ENCODE data around the gene LGALS7. TPM values are rescaled to one million over a fixed set of nuclear protein-coding genes. Genes with fewer than 3 reads are reported as not detected.

Gene LGALS7
- total RNA-seq, 4 donors from 2014 or later, result not detected

DNA sequence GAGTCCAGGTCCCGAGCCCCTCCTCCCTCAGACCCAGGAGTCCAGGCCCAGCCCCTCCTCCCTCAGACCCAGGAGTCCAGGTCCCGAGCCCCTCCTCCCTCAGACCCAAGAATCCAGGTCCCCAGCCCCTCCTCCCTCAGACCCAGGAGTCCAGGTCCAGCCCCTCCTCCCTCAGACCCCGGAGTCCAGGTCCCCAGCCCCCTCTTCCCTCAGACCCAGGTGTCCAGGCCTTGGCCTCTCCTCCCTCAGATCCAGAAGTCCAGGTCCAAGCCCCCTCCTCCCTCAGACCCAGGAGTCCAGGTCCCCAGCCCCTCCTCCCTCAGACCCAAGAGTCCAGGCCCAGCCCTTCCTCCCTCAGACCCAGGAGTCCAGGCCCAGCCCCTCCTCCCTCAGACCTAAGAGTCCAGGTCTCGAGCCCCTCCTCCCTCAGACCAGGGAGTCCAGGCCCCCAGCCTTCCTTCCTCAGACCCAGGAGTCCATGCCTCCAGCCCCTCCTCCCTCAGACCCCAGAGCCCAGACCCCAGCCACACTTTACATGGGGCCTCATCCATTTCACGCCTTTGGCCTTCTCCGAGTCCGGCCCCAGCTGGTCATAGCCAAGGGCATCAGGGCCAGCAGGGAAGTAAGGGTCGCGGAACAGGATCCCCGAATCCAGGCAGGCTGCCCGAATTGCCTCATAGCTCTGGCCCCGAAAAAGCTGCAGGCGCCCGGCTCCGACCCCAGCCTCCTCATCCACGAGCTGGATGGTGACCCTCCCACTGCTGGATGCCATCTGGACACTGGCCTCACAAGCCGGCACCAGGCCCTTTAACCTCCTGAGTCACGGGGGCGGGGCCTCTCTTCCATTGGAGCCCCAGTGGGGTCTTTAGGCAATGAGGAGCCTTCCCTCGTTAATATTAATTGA, 29.7 kb downstream of the LGALS7 start:
- WGBS, 2 donors, result 54 to 60% methylated on average over 18 to 19 of the region's 20 CpGs
- Histone ChIP-seq H3K27me3 (no peaks in the 10 kb centered on the region), H3K36me3 (no peaks in the 10 kb centered on the region), H3K4me3 (no peak overlapping the region), H3K27ac (no peak overlapping the region), H3K4me1 (peaks cover 0 to 6% (median 0%) of the 10 kb centered on the region in 4 donors), H3K9me3 (no peaks in the 10 kb centered on the region)
- TF ChIP-seq, protein P1, sequence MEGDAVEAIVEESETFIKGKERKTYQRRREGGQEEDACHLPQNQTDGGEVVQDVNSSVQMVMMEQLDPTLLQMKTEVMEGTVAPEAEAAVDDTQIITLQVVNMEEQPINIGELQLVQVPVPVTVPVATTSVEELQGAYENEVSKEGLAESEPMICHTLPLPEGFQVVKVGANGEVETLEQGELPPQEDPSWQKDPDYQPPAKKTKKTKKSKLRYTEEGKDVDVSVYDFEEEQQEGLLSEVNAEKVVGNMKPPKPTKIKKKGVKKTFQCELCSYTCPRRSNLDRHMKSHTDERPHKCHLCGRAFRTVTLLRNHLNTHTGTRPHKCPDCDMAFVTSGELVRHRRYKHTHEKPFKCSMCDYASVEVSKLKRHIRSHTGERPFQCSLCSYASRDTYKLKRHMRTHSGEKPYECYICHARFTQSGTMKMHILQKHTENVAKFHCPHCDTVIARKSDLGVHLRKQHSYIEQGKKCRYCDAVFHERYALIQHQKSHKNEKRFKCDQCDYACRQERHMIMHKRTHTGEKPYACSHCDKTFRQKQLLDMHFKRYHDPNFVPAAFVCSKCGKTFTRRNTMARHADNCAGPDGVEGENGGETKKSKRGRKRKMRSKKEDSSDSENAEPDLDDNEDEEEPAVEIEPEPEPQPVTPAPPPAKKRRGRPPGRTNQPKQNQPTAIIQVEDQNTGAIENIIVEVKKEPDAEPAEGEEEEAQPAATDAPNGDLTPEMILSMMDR (IDR thresholded peaks at IDR 0.05), result no peak
- TF ChIP-seq EP300 (IDR thresholded peaks at IDR 0.05), result no peak
- TF ChIP-seq POLR2A (IDR thresholded peaks at IDR 0.05), result no peak
- DNase-seq (ENCODE audit: low spot score in 2 of 2), result no peak

DNA sequence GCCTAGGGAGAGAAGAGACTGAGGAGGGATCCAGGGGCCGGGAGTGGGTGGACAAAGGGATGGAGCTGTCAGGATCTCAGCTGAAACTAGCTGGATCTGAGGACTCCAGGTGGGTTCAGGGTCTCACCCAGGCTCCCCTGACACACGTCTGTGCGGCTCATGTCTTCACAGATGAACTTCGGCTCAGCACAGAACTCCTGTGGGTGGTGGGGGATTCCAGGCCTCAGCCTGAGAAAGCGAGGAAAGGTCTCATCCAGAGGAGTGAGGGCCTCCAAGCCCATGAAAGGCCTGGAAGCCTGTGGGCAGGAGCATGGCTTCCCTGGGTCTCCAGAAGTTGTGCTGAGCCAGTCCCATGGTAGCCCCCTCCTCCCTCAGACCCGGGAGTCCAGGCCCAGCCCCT, 30.4 kb downstream of the LGALS7 start:
- DNase-seq (ENCODE audit: low spot score in 2 of 2), result no peak
- H3K36me3 ChIP-seq, result no peaks in the 10 kb centered on the region
- H3K9me3 ChIP-seq, result no peaks in the 10 kb centered on the region
- no peak overlapping the region for H3K27ac ChIP-seq
- no peak overlapping the region for H3K4me3 ChIP-seq
- no peak for TF ChIP-seq EP300 (IDR thresholded peaks at IDR 0.05)
- TF ChIP-seq POLR2A (IDR thresholded peaks at IDR 0.05), result no peak
- TF ChIP-seq, protein P1 (IDR thresholded peaks at IDR 0.05), result no peak
- 84 to 88% methylated on average over 5 of the region's 6 CpGs for WGBS, 2 donors
- H3K27me3 ChIP-seq, result no peaks in the 10 kb centered on the region
- peaks cover 0 to 6% (median 0%) of the 10 kb centered on the region in 4 donors for H3K4me1 ChIP-seq

DNA sequence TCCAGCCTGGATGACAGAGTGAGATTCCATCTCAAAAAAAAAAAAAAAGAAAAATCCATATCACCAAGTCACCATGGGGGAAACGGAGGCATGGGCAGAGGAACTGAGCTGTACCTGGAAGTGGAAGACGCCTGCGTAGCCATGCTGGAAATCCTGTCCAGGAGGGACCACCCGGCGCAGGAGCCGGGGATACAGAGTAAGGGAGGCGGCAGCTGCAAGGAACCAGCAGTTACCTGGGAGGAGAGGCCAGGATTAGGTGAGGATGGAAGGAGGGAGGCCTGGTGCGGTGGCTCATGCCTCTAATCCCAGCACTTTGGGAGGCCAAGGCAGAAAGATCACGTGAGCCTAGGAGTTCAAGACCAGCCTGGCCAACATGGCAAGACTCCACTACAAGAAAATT, 31.0 kb downstream of the LGALS7 start:
- WGBS, 2 donors, result 95% methylated on average over 9 of the region's 9 CpGs
- Histone ChIP-seq H3K4me1 (peaks cover 0 to 6% (median 0%) of the 10 kb centered on the region in 4 donors), H3K27ac (no peak overlapping the region), H3K27me3 (no peaks in the 10 kb centered on the region), H3K4me3 (no peak overlapping the region), H3K9me3 (no peaks in the 10 kb centered on the region), H3K36me3 (no peaks in the 10 kb centered on the region)
- no peak for DNase-seq (ENCODE audit: low spot score in 2 of 2)
- TF ChIP-seq, protein P1 (IDR thresholded peaks at IDR 0.05), result no peak
- no peak for TF ChIP-seq POLR2A (IDR thresholded peaks at IDR 0.05)
- TF ChIP-seq EP300 (IDR thresholded peaks at IDR 0.05), result no peak

DNA sequence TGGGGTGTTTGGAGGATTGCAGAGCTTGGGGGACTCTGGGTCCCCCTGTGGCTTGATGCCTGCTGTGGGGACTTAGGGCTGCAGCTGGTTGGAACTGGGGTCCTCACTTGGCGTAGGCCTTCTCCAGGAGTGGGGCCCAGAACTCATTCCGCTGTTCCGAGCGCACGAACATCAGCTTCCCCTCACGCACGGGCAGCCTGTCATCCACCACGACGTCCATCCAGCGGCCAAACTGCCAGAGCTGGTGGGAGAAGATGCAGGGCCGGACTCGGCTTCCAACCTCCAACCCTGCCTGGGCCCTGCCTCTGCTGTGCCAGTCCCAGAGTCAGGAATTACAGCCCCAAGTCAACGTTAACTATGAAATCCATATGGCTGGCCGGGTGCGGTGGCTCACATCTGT, 31.6 kb downstream of the LGALS7 start:
- H3K4me3 ChIP-seq, result no peak overlapping the region
- 92 to 93% methylated on average over 14 to 15 of the region's 15 CpGs for WGBS, 2 donors
- DNase-seq (ENCODE audit: low spot score in 2 of 2), result no peak
- no peak overlapping the region for H3K27ac ChIP-seq
- no peaks in the 10 kb centered on the region for H3K9me3 ChIP-seq
- H3K4me1 ChIP-seq, result peaks cover 0 to 13% (median 0%) of the 10 kb centered on the region in 4 donors
- TF ChIP-seq EP300 (IDR thresholded peaks at IDR 0.05), result no peak
- TF ChIP-seq, protein P1 (IDR thresholded peaks at IDR 0.05), result no peak
- TF ChIP-seq POLR2A (IDR thresholded peaks at IDR 0.05), result no peak
- H3K36me3 ChIP-seq, result no peaks in the 10 kb centered on the region
- H3K27me3 ChIP-seq, result no peaks in the 10 kb centered on the region

DNA sequence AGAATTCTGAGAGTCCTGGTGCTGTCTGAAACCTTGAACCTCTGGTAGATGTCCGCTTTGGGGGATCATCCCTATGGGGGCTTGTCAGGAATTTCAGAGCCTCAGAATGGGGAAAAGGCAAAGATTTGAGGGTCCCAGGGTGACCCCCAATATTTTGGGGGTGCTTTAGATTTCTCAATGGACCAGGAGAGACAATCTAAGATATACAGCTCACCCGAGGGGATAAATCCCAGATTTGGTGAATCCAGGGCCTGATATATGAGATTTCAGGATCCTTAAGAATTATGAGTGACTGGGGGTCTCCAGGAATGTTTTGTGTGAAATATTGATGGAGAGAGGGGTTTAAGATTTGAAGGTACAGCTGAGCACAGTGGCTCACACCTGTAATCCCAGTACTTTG, 32.4 kb downstream of the LGALS7 start:
- WGBS, 2 donors, result 97 to 98% methylated on average over 2 of the region's 2 CpGs
- no peak for DNase-seq (ENCODE audit: low spot score in 2 of 2)

More for the DNA sequence above, 32.4 kb downstream of the LGALS7 start:
- Histone ChIP-seq H3K27me3 (no peaks in the 10 kb centered on the region), H3K36me3 (no peaks in the 10 kb centered on the region), H3K9me3 (no peaks in the 10 kb centered on the region), H3K27ac (no peak overlapping the region), H3K4me1 (peaks cover 0 to 20% (median 6%) of the 10 kb centered on the region in 4 donors), H3K4me3 (no peak overlapping the region)
- TF ChIP-seq, protein P1 (IDR thresholded peaks at IDR 0.05), result no peak
- no peak for TF ChIP-seq POLR2A (IDR thresholded peaks at IDR 0.05)
- no peak for TF ChIP-seq EP300 (IDR thresholded peaks at IDR 0.05)

Data from tibial nerve (tissue), 4 donors.